Left renal pelvis (tissue), 4 donors: ENCODE data around the gene SPESP1. TPM values are rescaled to one million over a fixed set of nuclear protein-coding genes. Genes with fewer than 3 reads are reported as not detected.

Source experiments
- DNase-seq, 4 donors: peaks; one replicate each; pipeline ENCODE4 v3.0.0-alpha.2; 2013; ENCODE audit warnings: low read depth in 4 of 4, low spot score in 3 of 4
- polyA plus RNA-seq, 4 donors: library from polyadenylated mRNA; unstranded; fragments of 120-200 nt; gene quantifications; one replicate each; pipeline ENCODE4 v1.2.1, GENCODE V29; 2013; ENCODE audit not compliant: insufficient read length in 4 of 4

Gene SPESP1
- polyA plus RNA-seq, 4 donors: 5.6 to 7.7 (median 7.1) TPM

- DNase-seq: no peak
These were observed 60.1 kb downstream of the SPESP1 start for GRCh38 chr15:68990231-68990991.

GRCh38 chr15:68990992-68991500, 60.7 kb downstream of the SPESP1 start:
- no peak for DNase-seq

- DNase-seq: no peak
These were observed 61.4 kb downstream of the SPESP1 start for GRCh38 chr15:68991723-68992122.

- DNase-seq: no peak
These were observed 62.4 kb downstream of the SPESP1 start for GRCh38 chr15:68992696-68993095.

GRCh38 chr15:68993276-68993675, 63.0 kb downstream of the SPESP1 start:
- no peak for DNase-seq

GRCh38 chr15:68994149-68994548, 63.8 kb downstream of the SPESP1 start:
- no peak for DNase-seq

GRCh38 chr15:68994981-68995761, 64.8 kb downstream of the SPESP1 start:
- DNase-seq: no peak

Other genes starting within 250 kb of the SPESP1 start
- gene ANP32A, start 109.6 kb upstream of the SPESP1 start, polyA plus RNA-seq: 100 to 1,000 TPM; 188 to 338 (median 300) TPM
- 1 to 10 TPM in 1 of 4 donors, under 1 TPM in 3; 0.54 to 1.3 (median 0.62) TPM for gene NOX5, start 84.2 kb downstream of the SPESP1 start, polyA plus RNA-seq
- 10 to 100 TPM; 35.7 to 49.5 (median 45.4) TPM for gene GLCE, start 230.1 kb downstream of the SPESP1 start, polyA plus RNA-seq